HG02981 (cell line): ENCODE measurements around the gene CPNE2.
"Not testable (repeated sequence)": the region's sequence is repeated elsewhere in the genome, so short reads cannot be mapped to it uniquely, and the experiment has no call there.

Experiments
- ATAC-seq: cut with Tn5 transposase; IDR thresholded peaks from one replicate; pipeline ENCODE4 v1.9.1; 2021; ENCODE audit warnings: mild to moderate bottlenecking, moderate library complexity; ENCODE audit not compliant: unreplicated experiment

Gene CPNE2

GRCh38 chr16:57069635-57070370 is 22.6 kb upstream of the CPNE2 start:
- ATAC-seq: no peak

DNA sequence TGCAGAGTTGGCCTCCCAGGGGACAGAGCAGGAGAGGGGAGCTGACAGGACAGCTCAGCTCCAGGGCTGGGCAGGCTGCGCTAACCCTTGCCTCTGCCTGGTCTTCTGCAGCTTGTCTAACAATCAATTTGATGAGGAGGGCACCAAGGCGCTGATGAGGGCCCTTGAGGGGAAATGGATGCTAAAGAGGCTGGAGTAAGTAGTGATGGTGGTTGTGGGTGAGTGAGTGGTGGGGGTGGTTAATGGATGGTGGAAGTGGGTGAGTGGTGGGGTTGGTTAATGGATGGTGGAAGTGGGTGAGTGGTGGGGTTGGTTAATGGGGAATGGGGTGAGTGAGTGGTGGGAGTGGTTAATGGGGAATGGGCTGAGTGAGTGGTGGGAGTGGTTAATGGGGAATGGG is 22.0 kb upstream of the CPNE2 start:
- no peak for ATAC-seq

GRCh38 chr16:57071081-57071732 is 21.2 kb upstream of the CPNE2 start:
- ATAC-seq: not testable (repeated sequence)

DNA sequence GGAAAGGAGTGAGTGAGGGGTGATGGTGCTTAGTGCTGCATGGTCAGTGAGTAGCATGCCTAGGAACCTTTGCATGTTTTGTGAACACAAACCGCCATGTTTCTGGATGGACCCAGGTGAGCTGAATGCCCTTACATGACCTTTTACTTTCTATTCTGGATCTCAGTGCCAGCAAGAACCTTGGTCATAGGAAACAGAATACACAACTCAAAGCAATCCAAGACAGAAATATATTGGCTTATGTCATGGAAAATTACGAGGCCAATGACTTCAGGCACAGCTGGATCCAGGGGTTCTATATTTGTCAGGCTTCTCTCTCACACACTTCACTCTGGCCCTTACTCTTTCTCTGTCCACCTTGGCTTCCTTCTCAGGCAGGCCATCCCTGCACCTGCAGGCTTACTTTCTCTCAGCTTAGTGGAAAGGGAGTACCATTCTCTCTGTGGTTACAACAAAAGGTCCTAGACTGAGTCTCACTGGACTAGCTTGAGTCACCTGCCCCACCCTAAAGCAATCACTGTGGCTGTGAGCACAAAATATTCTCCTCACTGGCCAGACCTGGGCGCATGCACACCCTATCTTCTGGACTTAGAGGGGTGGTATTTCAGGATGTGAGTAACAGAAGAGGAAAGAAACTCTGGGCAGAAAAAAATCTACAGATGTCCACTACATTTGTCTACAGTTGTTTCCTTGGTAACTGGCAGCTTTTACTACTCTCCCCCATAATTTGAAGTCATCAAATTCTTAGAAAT is 20.4 kb upstream of the CPNE2 start:
- ATAC-seq: no peak

DNA sequence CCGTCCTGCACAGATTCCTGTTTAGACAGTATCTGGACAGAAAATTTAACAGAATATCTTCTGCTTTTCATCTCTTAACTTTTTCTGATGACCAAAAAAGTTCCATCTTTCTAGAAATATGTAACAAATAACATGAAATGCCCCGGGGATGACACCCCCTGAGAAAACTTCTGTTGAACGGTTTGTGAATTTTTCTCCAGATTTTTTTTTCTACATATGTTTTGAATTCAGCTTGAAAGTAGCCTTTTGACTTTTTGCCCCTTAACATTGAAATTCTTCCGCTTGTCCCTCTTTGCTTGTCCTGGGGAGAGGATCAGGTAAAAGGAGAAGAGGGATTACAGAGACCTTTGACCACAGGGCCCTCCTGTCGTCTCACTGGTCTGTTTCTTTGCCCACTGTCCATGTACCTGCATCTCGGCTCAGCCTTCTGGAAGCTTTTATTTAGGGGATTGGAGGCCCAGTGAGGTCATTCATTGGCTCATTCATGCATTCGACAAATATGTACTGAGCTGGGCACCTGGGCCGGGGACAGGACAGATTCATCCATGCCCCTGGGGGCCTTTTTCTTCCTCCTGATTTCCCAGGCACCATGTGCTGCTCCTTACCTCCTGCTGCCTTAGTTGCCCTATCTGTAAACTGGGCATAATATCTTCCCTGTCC is 19.6 kb upstream of the CPNE2 start:
- ATAC-seq: no peak

- no peak for ATAC-seq
These were observed 14.7 kb upstream of the CPNE2 start for GRCh38 chr16:57077714-57078113.

GRCh38 chr16:57081744-57082143 is 10.6 kb upstream of the CPNE2 start:
- no peak for ATAC-seq

DNA sequence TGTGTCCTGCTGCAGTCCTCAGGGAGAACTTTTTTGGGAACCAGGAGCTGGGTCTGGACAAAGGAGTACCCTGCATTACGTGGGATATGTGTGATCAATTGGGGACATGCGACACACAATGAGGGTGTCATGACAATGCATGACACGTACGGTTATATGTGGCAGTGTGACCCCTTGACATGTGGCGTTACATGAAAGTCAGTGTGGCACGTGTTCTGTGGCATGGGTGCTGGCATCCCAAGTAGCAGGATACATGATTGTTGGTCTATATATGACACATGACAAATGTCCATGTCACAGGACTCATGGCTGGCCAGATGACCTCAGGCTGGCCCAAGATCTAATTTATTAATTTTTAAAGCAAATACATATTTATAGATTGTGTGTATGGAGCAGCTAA is 9.7 kb upstream of the CPNE2 start:
- no peak for ATAC-seq

- ATAC-seq: no peak
These were observed 8.8 kb upstream of the CPNE2 start for GRCh38 chr16:57083485-57084126.

GRCh38 chr16:57084257-57084770 is 8.1 kb upstream of the CPNE2 start:
- peak; percentile 64 for ATAC-seq

- ATAC-seq: no peak
These were observed 7.4 kb upstream of the CPNE2 start for GRCh38 chr16:57084996-57085395.

GRCh38 chr16:57087003-57087402 is 5.4 kb upstream of the CPNE2 start:
- ATAC-seq: no peak

DNA sequence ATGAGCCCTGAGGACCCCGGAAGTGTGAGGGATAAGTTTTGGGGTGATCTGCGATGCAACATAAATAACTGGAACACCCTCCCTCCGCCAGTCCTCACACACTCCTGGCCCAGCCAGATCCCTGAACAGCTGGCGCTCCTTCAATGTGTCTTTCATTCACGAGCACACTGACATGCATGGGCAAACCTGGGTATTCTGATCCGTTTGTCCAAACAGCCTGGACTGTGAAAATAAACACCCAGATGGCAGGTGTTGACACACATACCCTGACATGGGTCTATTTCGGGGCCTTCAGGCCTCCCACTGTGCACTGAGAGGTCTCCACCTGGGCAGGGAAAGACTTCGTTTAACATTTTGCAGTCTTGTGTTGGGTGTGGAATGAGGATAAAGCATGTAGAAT is 3.0 kb upstream of the CPNE2 start:
- ATAC-seq: no peak

DNA sequence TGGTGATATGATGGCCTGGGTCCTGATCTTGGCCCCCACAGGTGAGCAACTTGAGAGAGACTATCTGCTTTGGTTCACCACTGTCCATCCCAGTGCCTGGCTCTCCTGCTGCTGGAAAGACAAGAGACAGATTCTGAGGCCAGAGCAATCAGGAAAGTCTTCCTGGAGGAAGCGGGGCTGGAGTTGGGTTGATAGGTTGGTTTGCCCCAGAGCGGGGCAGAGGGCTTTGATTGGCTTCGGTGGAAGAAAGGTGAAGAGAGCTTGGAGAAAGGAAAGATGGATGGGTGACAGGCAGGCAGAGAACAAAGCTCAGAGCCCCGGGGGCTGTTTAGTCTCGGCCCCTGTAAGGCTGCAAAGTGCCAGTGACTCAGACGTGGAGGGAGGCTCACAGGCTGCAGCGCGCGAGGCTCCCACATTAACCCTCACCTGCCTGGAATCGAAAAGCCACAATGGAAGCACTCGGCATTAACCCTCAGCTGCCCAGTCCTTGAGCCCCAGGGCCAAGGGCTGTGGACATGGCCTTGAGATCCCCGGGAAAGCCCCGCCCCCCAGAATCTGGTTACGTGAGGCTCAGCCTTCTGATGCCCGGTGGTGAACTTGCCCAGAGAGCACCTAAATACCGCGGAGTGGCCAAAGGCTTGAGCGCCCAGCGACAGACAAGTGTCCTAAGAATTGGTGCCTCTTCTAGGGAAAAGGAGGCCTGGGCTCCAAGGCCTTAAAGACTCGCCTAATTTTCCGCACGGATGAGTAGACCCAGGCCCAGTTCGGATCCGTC is 996 bp upstream of the CPNE2 start:
- ATAC-seq: no peak

DNA sequence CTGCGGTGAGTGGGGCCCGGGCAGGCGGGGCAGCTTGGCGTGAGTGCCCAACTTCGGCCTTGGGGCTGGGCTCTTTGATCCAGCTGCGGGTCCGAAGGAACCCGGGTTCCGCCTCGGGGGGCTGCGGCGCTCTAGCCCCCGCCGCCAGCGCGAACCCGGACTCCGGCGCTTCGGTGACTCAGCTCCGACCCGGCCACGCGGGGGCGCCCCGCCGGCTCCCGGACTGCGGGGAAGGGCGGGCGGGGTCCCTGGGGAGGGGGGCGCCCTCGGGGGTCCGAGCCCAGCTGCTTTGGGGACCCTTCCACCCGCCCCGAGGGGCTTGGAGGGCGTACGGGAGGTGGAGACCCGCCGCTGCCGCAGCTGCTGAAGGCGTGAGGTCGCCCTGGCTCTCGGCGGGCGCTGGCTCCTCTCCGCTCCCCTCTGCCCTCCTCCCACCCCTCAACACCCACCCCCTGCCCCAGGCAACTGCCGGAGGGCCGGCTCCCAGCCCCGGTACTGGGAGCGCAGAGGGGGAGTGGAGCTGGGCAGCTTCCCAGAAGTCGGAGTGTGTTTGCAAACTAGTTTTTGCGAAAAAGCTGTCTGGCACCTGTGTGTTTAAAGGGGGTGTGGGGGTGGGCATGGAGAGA is 516 bp downstream of the CPNE2 start:
- no peak for ATAC-seq

- no peak for ATAC-seq
These were observed 1.5 kb downstream of the CPNE2 start for GRCh38 chr16:57093666-57094564.

DNA sequence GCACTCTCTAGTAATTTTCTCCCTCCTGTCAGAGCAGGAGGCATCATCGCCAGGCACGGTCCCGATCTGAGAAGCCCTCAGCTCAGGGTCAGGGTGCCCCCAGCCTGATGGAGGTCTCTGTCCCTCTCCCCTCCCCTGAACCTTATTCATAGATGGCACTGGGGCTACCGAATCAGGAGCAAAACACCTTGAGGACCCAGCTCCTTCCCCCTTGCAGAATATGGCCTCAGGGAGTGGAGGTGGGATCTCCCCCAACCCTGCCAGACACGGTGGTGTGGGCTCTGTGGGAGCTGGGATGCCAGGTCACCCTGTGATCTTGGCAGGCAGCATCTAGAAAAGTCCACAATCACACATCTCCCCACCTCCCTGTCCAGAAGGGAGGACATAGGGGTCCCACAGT is 2.5 kb downstream of the CPNE2 start:
- ATAC-seq: no peak

- ATAC-seq: no peak
These were observed 3.8 kb downstream of the CPNE2 start for GRCh38 chr16:57096192-57096591.

DNA sequence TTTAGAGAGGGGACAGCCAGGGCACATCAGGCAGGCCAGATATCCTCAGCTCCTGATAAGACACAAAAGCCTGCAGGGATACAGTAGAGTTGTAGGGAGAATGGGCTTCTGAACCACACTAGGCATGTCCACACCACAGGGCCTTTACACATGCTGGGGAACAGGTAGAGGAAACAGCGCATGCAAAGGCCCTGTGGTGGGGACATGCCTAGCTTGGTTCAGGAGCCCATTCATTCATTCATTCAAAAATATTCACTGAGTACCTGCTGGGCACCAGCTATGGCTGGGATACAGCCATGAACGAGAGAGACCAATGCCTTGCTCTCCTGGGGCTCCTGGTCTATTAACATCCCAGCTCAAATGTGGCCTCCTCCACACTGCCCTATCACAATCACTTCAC is 4.4 kb downstream of the CPNE2 start:
- no peak for ATAC-seq
